ENCODE measurements around the gene CCNDBP1.

CCNDBP1 gene

GRCh38 chr15:43244092-43244491 is 58.9 kb downstream of the CCNDBP1 start:
- TF ChIP-seq GATA3 (IDR thresholded peaks at IDR 0.05; ENCODE audit: low read depth, low read length) (no peak), GATA2 (IDR thresholded peaks at IDR 0.05; ENCODE audit: low read depth, low read length) (no peak)

GRCh38 chr15:43246261-43246774 is 61.1 kb downstream of the CCNDBP1 start:
- no peak for TF ChIP-seq GATA3 (IDR thresholded peaks at IDR 0.05; ENCODE audit: low read depth, low read length)
